HepG2 (cell line): ENCODE results near the gene CENPK. TPM values are rescaled to one million over a fixed set of nuclear protein-coding genes. Genes with fewer than 3 reads are reported as not detected.
A peak's percentile ranks its signal among the peaks of the same experiment; 100 is the strongest.

Experiments
- ATF4 ChIP-seq, 2 experiments: fragments of 450-650 bp in 1 of 2; sonication (generic) in 1 of 2; formaldehyde crosslinking; IDR thresholded peaks; 2 replicates each; pipeline versions ENCODE4 v1.5.0 to v1.8.0; 2020 to 2022; ENCODE audit warnings: mild to moderate bottlenecking in 1 of 2, missing genetic modification reagents in 1 of 2
- HIVEP1 ChIP-seq: sonication (generic); formaldehyde crosslinking; IDR thresholded peaks from 2 replicates; pipeline ENCODE4 v1.4.0; 2020; ENCODE audit warnings: mild to moderate bottlenecking, missing genetic modification reagents
- NR2C2 ChIP-seq: sonication (generic); formaldehyde crosslinking; IDR thresholded peaks from 2 replicates; pipeline ENCODE4 v1.4.0; 2020; ENCODE audit warnings: missing genetic modification reagents, mild to moderate bottlenecking, moderate library complexity, borderline replicate concordance
- RNF219 ChIP-seq: sonication (generic); formaldehyde crosslinking; IDR thresholded peaks from 2 replicates; pipeline ENCODE4 v1.5.0; 2020; ENCODE audit warnings: mild to moderate bottlenecking, missing genetic modification reagents
- ZBTB7A ChIP-seq: sonication (generic); formaldehyde crosslinking; IDR thresholded peaks from 2 replicates; pipeline ENCODE4 v1.8.0; 2022; ENCODE audit warnings: mild to moderate bottlenecking, missing genetic modification reagents
- ZHX2 ChIP-seq, 2 experiments: sonication (generic) in 1 of 2; formaldehyde crosslinking in 1 of 2; IDR thresholded peaks; 2 replicates each; pipeline versions ENCODE4 v1.6.1 to v1.9.0; 2014 to 2022; ENCODE audit warnings: antibody characterized with exemption in 1 of 2, borderline replicate concordance in 1 of 2, inconsistent platforms in 1 of 2, low read depth in 1 of 2, missing genetic modification reagents in 1 of 2
- ZNF20 ChIP-seq: sonication (generic); formaldehyde crosslinking; IDR thresholded peaks from 2 replicates; pipeline ENCODE4 v1.4.0; 2020; ENCODE audit warnings: mild to moderate bottlenecking, moderate library complexity, missing genetic modification reagents
- ZNF34 ChIP-seq: sonication (generic); formaldehyde crosslinking; IDR thresholded peaks from 2 replicates; pipeline ENCODE4 v1.4.0; 2020; ENCODE audit warnings: mild to moderate bottlenecking, missing genetic modification reagents, borderline replicate concordance
- ZNF646 ChIP-seq: sonication (generic); formaldehyde crosslinking; IDR thresholded peaks from 2 replicates; pipeline ENCODE4 v1.9.0; 2021; ENCODE audit warnings: mild to moderate bottlenecking, missing genetic modification reagents
- ZNF7 ChIP-seq: IDR thresholded peaks from 2 replicates; pipeline ENCODE4 v1.6.1; 2016; ENCODE audit warnings: missing biosample characterization, missing genetic modification reagents
- polyA plus RNA-seq, 8 experiments: library from polyadenylated mRNA; depleted of rRNA in 3 of 8; stranded (reverse) in 7 of 8; unstranded in 1 of 8; fragments of >200 nt; fragmentation: Illumina TruSeq in 4 of 8; extraction: Trizol in 4 of 8; gene quantifications; 2 replicates each; pipeline versions ENCODE4 v1.2.1 to v1.2.3, GENCODE V29; 2011 to 2016; ENCODE audit warnings: low read depth in 4 of 8, missing spikeins in 1 of 8, mixed read lengths in 1 of 8; ENCODE audit not compliant: insufficient read depth in 1 of 8
- total RNA-seq, 5 experiments: library from RNA; depleted of rRNA; stranded (reverse); fragments of >200 nt; fragmentation: Illumina TruSeq; extraction: Trizol; gene quantifications; 2 replicates each; pipeline ENCODE4 v1.2.3, GENCODE V29; 2016; ENCODE audit warnings: low read depth in 1 of 5

The CENPK gene
- total and polyA plus RNA-seq, 2 of the 13 experiments (the other 11 are each of a cell fraction or from before 2014, with no cell fraction given) = 14.3 to 54.4 TPM

GRCh38 chr5:65562731-65563701, at the start of gene CENPK, which contains the start of gene PPWD1 (continued):
- TF ChIP-seq HIVEP1 (CRISPR knock-in tag) (no peak; the same call in 1 of the 2 replicates), ZNF34 (CRISPR knock-in tag) (no peak), ATF4 (CRISPR knock-in tag; IDR thresholded peaks at IDR 0.05) (no peak; a peak in 1 of 4 replicates), ZBTB7A (no peak), ZNF20 (CRISPR knock-in tag) (no peak), RNF219 (CRISPR knock-in tag) (no peak), ZNF646 (0 out of 2 replicates have a peak, but pooled peaks have one; percentile 16), NR2C2 (peak; percentile 63; the same call in 1 of the 2 replicates), ZHX2 (IDR thresholded peaks at IDR 0.05; ENCODE audit: low read depth) (peak; percentile 93), ZHX2 (CRISPR knock-in tag; IDR thresholded peaks at IDR 0.05; ENCODE audit: borderline replicate concordance) (no peak), ZNF7 (CRISPR knock-in tag) (no peak)
